Mesenteric fat pad (tissue), 1 donor: ENCODE results near the gene LRG1. TPM values are rescaled to one million over a fixed set of nuclear protein-coding genes. Genes with fewer than 3 reads are reported as not detected.

ENCODE experiments used
- DNase-seq: peaks from one replicate; pipeline ENCODE4 v3.0.0-alpha.2; 2020; ENCODE audit warnings: low spot score
- long read RNA-seq: library from polyadenylated mRNA; unstranded; transcript quantifications from one replicate; pipeline ENCODE4 v2.0.0, GENCODE V29; 2020
- total RNA-seq: library from RNA; stranded (reverse); fragmentation: NEBNext Ultra II Directional; extraction: Animal tissue kit (Norgen Biotek cat#: 25700); gene quantifications from one replicate; pipeline ENCODE4 v1.2.1, GENCODE V29; 2021
- donor health status: DM: yes; HTN: yes; CAD: no.

Gene LRG1, protein sequence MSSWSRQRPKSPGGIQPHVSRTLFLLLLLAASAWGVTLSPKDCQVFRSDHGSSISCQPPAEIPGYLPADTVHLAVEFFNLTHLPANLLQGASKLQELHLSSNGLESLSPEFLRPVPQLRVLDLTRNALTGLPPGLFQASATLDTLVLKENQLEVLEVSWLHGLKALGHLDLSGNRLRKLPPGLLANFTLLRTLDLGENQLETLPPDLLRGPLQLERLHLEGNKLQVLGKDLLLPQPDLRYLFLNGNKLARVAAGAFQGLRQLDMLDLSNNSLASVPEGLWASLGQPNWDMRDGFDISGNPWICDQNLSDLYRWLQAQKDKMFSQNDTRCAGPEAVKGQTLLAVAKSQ
- 4.0 TPM for total RNA-seq
- long read RNA-seq, transcript LRG1-201 (2 exons, 3,036 nt) = major isoform, 16 of 26 reads
- long read RNA-seq, partial matches to known transcripts = 0 of 26 reads
- long read RNA-seq, other reads (novel, unspliced or antisense) = 10 of 26 reads

DNA sequence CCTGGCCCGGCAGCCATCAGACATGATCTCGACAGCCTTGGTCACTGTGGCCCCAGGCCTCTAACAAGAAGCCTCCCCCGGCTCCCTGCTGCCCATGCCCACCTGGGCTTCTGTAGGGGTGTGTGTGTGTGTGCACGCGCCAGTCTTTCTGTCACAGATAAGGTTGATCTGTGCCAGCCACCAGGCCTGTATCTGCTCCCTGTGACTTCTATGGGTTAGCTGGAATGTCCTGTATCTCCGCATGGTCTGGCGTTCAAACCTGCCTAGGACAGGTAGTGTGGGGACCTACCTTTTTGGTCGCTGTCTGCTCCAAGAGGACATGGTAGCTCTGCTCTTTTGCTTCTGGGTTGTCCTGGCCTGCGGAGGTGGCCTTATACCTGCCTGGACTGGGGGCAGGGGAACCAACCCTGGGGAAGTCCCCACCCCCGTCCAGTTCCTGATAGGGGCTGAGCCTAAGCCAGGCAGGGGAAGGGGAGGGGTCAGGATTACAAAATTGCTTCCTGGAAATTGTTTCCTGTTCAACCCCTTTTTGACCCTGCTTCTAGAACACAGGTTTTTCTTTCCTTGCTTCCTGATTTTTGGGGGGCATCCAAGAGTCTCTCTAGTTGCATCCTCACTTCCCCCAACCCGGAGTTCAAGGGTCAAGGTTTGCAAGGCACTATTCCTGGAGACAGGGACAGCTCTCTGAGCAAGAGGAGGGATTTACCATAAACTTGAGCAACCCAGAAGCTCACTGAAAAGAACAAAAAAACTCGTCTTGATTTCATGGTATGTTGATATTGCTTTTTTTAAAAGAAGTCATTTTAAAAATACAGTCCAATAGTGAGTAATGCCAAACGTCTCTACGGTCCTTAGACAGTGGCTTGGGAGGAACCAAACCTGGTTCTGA lies at the start of gene LRG1:
Gene LRG1, minus strand, starts transcription at position 344 of the 889 bp plus-strand sequence. Its CDS starts 23 bp downstream, at position 321.
- no peak for DNase-seq

GRCh38 chr19:4588291-4588761 lies 48.5 kb upstream of the LRG1 start:
- no peak for DNase-seq

DNA sequence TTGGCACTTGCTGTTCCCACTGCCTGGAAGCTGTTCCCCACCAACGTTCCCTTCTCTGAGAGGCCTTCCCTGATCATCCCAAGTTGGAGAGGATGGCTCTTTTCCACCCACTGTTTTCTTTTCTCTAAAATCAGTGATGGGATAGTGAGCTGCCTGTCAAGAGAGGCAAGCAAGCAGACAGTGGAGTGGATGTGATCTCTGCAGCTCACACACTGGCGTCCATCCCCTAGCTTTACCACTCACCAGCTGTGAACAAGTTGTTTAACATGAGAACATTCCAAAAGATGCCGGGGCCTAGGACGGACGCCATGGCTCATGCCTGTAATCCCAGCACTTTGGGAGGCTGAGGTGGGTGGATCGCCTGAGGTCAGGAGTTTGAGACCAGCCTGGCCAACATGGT lies 47.7 kb upstream of the LRG1 start:
- DNase-seq = no peak

DNA sequence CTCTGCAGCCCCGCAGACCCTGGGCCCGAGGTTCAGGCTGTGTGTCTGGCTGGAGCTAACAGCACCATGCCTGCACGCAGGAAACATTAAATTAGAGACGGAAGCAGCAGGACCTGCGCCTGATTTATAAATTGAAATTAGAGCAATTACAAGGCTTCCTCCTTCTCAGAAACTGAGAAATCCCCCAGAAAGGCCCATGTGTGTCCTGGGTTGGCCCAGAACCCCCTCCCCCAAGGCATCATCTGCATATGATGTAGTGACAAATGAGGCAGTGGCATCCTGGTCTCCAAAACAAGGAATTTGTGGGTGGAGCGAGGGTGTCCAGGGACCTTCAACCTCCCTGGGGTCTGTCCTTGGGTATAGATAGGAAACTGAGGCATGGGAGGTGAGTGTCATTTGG lies 46.9 kb upstream of the LRG1 start:
- DNase-seq = no peak

DNA sequence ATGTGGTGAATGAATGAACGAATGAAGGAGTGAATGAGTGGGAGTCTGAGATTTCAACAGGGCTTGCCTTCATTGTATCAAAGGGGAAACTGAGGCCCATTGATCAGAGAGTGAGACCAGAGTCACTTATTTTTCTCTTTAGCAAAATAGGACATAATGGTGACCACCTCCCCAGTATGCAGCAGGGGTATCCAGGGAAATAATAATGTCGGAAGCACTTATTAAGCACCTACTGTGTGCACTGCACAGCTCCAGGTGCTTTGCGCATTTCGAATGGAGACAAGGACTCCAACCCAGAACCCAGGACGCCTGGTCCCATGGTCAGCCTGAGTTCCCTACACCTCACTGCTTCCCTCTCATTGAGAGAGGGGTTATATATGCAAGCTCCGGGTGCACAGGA lies 46.4 kb upstream of the LRG1 start:
- no peak for DNase-seq

- DNase-seq = no peak
These were observed 45.7 kb upstream of the LRG1 start for GRCh38 chr19:4585556-4585955.

- DNase-seq = no peak
These were observed 45.0 kb upstream of the LRG1 start for GRCh38 chr19:4584670-4585460.

- DNase-seq = no peak
These were observed 44.3 kb upstream of the LRG1 start for GRCh38 chr19:4583961-4584669.

GRCh38 chr19:4582980-4583842 lies 43.4 kb upstream of the LRG1 start:
- DNase-seq = no peak

DNA sequence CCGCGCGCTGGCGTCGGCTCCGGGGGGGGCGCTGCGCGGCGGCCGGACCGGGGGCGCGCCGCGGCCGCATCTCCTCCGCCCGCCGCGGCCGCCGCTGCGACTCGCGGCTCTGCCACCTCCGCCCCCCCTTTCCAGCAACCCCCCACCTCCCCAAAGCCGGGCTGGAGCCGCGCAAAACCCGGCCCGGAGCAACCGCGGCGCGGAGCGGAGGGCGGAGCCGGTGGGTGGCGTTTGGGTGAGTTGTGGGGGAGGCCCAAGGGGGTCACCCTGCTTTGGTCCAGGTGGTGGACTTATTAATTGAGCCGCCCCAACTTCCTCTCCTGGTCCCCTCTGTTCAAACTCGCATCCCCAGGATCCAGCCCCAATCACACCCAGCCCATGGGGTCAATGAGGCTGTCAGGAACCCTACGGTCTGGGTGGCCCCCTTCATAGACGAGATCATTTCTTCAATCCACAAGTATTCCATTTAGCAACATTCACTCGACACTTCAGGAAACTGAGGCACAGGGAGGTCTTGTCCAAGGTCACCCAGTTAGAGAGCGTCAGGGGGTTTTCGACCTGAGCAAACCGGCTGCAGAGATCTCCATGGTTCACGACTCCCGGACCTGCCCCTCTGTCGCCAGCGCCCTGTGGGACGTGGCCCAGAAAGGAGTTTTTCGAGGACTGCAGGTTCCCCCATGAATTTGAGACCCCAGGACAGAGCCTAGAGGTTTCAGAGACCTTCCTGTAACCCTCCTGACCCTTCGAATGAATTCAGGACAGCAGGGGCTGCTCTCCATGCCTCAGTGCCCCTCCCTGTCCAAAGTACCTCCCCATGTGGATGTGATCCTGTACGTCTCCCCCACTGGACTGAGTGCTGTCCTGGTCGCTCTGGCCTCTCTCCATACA lies 42.1 kb upstream of the LRG1 start:
- no peak for DNase-seq

DNA sequence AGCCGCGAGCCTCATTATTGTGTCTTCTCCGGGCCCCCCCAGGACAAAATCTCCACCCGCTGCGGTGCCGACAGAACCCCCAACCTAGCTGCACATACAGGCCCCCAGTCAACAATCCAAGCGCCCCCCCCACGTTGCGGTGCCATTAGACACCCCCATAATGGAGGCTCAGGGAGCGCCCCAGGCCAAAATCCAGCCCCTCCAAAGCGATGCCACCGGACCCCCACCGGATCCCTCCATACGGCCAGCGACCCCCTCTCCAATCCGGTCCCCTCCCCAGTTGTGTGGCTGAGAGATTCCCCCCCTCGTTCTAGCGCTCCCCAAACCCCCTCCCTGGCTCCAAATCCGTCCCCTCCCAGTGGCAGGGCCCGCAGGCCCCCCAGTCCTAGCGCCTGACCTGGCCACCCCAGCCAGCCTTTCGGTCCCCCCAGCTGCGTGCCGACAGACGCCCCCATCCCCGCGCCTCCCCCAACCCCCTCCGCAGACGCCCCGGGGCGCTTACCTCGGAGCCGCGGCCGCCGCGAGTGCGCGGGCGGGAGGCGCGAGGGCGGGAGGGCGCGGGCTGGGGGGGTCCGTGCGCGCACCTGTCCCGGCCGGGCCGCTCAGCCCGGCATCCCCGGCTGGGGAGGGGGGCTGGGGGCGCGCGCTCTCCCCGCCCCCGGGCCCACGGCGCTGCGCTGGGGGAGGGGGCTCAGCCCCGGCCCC lies 41.3 kb upstream of the LRG1 start:
- DNase-seq = no peak

DNA sequence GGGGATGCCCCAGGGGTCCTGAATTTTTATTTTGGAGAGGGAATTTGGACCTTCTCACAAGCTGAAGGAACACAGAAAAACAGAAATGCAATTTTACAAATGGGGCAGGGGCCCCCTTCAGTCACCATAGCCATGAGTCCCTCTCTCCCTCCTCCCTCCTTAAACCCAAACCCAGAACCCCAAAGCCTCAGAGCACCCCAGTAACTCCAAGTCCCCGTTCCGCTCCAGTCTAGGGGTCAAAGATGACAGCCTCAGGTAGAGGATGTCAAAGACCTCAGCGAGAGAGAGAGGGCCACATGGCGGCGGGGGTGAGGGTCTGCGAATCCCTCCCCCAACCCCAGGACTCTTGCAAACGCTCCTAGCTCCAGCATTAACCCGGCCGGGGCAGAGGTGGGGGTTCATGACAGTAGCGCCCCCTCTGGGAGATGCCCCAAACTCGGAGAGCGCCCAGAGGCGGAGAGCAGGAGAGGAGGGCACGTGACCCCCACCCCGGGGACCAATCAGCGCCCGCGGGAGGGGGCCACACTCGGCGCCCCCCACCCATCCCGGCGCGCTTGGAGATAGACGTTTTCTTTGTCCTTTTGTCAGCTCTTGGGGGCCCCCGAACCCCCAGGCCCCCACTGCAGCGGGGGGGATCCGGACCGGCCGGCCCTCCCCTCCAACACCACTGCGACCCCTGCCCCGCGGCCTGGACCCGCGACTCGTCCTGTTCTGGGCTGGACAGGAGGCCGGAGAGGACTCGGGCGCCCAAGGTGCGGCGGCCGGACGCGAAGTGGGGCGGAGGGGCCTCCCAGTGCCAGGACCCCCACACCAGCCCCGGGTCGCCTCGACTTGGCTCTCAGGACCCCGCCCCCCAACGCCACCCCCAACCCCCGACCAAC lies 40.4 kb upstream of the LRG1 start:
- DNase-seq = no peak

- DNase-seq = no peak
These were observed 39.6 kb upstream of the LRG1 start for GRCh38 chr19:4579389-4579788.

DNA sequence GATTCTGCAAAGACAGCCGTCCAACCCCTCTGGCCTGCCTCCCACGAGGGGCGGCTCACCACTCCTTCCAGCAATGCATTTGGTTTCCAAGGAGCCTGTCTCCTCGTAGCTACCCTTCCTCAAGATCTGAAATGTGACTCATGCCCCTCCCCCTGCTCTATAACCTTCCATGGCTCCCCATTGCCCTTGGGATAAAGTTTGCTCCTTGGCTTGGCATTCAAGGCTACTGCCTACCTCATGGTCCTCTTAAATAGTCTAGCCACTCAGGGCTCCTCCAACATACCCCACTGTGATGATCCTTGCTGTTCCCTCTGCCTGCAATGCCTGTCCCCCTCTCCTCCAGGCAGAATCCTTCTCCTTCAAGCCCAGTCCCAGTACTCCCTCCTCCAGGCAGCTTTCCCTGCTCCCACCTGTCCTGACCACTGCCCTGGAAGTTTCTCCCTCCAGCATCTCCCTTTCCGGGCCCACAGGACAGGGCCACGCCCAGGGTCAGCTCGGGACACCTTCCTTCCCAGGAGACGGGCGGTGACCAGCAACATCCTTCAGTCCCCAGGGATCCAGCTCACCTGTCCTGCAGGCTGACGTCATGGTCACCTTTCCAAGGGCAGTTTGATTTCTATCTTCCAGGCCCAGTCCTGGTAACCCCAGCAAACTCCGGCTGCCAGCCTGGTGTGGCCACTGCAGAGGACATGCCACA lies 38.9 kb upstream of the LRG1 start:
- no peak for DNase-seq

DNA sequence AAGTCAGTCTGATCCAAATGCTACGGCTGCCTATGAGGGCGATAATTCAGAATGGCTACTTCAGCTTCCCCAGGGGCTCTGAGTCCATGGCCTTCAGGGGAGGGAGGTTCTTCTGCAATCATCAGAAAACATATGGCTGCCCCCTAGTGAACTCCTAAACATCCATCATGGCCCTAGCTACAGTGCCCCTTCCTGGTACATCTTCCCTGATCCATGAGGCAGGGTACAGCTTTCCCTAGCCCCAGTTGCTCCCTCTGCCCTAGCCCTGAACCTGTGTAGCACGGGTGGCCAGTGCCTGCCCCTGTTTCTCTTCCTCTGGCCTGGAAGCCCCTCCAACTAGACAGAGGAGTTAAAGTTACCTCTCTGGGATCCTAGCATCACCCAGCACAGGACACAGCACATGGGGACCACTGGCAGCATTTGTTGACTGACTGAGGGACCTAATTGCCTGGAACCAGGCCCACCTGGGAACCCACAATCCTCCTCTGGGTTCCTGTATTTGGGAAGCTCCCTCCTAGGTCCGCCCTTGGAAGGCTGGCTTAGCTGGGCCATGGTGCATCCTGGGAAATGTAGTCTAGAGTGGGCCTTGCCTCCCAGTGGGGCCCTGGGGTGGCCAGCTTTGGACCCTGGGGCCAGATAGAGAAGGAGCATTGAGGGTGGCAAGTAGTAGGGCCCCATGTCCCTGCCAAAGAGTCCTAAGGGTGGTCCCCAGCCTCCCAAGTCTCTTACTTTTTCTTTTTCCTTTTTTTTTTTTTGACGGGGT lies 37.4 kb upstream of the LRG1 start:
- DNase-seq = no peak
